Effector memory CD4-positive, alpha-beta T cell (primary cell): ENCODE results near the gene SOX18.

Source experiments
- DNase-seq, 3 donors: peaks; one replicate each; pipeline ENCODE4 v3.0.0-alpha.2; 2020
- H3K27ac ChIP-seq: 2 replicates; pipeline ENCODE4 v1.7.0; 2013; ENCODE audit warnings: mild to moderate bottlenecking, low read length, moderate library complexity; ENCODE audit not compliant: insufficient read depth, poor library complexity, severe bottlenecking
- H3K27me3 ChIP-seq: replicated peaks from 2 replicates; pipeline ENCODE4 v1.7.0; 2013; ENCODE audit warnings: mild to moderate bottlenecking, low read length; ENCODE audit not compliant: insufficient read depth, control insufficient read depth, poor library complexity, severe bottlenecking
- H3K36me3 ChIP-seq: 2 replicates; pipeline ENCODE4 v1.7.0; 2013; ENCODE audit warnings: mild to moderate bottlenecking, low read length, moderate library complexity; ENCODE audit not compliant: control insufficient read depth, insufficient read depth
- H3K4me1 ChIP-seq: 2 replicates; pipeline ENCODE4 v1.7.0; 2013; ENCODE audit warnings: low read length, mild to moderate bottlenecking; ENCODE audit not compliant: control insufficient read depth, insufficient read depth, poor library complexity, severe bottlenecking
- H3K4me3 ChIP-seq: 2 replicates; pipeline ENCODE4 v1.7.0; 2013; ENCODE audit warnings: low read length, low read depth, mild to moderate bottlenecking; ENCODE audit not compliant: insufficient read depth, poor library complexity, severe bottlenecking
- H3K9me3 ChIP-seq: 2 replicates; pipeline ENCODE4 v1.7.0; 2013; ENCODE audit warnings: mild to moderate bottlenecking, low read length, moderate library complexity; ENCODE audit not compliant: control insufficient read depth

The SOX18 gene

DNA sequence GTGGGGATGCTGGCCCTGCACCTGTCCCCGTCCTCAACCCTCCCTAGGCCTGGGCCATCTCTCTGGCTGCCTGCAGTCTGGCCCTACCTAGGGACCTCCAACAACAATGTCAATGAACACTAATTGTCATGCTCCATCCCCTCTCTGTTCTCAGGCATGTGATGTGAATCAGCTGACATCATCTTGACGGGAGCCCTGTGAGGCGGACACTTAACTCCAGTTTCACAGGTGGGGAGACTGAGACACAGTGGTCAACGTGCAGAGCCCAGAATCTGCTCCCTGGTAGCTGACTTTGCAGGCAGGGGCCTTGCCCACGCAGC lies 12.8 kb upstream of the SOX18 start:
- no peak overlapping the region for H3K4me3 ChIP-seq
- peaks cover 50% of the 10 kb centered on the region for H3K4me1 ChIP-seq
- H3K27ac ChIP-seq, result peak overlapping the region; percentile 51
- H3K27me3 ChIP-seq, result no peaks in the 10 kb centered on the region
- no peaks in the 10 kb centered on the region for H3K9me3 ChIP-seq
- DNase-seq, result no peak
- no peaks in the 10 kb centered on the region for H3K36me3 ChIP-seq

DNA sequence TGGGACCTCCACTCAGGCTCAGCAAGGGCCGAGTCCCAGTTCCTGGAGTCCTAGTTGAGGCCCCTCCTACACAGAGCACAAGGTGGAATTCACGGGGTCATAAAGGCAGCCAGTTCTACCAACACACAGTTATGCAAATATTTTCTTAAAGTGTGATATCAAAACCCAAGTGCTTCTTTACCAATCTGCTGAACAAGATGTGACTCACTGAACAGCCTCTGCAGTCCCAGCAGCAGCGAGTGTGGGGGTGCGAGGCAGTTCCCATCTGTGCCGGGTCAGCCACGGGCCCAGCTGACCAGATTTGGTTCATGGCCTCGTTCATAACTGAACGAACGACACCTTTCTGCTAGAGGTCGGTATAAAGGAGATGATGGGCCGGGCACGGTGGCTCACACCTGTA lies 9.1 kb upstream of the SOX18 start:
- Histone ChIP-seq H3K27ac (no peak overlapping the region), H3K9me3 (no peaks in the 10 kb centered on the region), H3K36me3 (no peaks in the 10 kb centered on the region), H3K27me3 (peaks cover 4% of the 10 kb centered on the region), H3K4me3 (no peak overlapping the region), H3K4me1 (peaks cover 21% of the 10 kb centered on the region)
- DNase-seq, result no peak

DNA sequence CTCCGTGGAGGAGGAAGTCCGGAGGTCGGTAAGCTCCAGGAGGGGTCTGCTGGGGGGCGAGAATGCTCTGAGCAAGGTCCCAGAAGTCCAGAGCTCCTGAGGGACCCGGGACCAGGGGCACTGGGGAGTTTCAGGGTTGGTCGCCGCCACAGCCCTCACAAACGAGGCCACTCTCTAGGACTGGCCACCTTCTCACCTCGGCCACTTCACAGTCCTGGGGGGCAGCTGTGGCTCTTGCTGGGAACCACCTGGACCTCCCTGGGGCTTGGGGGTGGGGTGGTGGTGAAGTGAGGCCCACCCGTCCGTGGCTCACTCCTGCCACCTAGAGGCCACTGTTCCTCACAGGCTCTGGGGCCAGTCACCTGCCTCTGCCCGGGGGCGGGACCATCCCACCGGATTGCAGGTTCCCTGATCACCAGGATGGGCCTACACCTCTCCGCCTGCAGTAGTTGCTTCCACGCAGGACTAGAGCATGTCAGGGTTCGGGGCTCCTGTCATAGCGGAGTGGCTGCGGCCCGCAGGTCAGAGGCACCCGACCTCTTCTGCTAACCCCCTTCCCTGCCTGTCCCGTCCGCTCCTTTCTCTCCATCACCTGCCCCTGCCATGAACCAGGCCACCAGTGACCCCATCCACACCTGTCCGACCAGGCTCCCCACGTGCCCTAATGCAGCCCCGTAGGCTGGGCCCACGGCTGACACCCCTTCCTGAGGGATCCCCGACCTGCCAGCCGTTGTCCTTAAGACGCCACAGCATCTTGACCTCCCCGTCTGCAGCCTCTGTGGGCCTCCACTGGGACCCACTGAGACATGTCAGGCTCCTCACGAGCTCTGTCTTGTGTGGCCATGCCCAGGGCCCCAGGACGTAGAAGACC lies 8.4 kb upstream of the SOX18 start:
- no peaks in the 10 kb centered on the region for H3K36me3 ChIP-seq
- H3K9me3 ChIP-seq, result no peaks in the 10 kb centered on the region
- peaks cover 4% of the 10 kb centered on the region for H3K27me3 ChIP-seq
- peaks cover 16% of the 10 kb centered on the region for H3K4me1 ChIP-seq
- peak overlapping the region; percentile 24 for H3K4me3 ChIP-seq
- no peak overlapping the region for H3K27ac ChIP-seq
- DNase-seq, result peak; percentile 44 to 62 (median 58)

DNA sequence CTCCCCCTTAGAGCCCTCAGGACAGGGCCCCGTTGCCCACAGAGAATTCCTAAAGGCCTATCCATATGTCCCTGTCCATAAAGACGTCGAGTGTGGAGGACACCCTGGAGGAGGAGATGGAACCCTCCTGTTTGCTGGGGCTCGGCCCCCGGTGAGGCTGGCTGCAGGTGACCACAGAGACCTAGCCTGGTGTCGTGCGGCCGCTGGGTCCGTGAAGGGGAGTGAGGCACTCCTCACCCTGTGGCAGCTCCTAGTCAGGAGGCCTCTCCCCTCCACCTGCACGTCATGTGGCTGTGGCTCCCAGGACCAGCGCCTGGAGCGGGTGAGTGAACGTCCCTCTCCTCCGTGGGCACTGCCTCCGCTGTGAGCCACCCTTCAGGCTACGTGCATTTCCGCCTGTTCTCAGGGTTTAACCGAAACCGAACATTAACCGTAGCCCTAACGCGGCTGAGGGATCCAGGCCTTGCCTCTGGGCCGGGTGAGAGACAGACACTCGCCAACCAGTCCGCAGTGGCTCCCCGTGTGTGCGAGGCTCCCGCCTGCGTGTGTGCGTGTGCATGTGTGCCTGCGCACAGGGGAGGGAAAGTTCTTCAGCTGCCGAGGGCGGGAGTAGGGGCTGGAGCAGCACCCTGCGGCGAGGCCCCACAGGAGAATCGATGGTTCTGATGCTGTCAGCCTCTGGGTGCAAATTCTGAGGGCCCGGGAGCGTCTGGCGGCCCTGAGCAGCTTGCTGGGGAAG lies 7.6 kb upstream of the SOX18 start:
- no peaks in the 10 kb centered on the region for H3K9me3 ChIP-seq
- H3K27me3 ChIP-seq, result peaks cover 10% of the 10 kb centered on the region
- H3K4me3 ChIP-seq, result peak overlapping the region; percentile 24
- H3K4me1 ChIP-seq, result peaks cover 13% of the 10 kb centered on the region
- no peak overlapping the region for H3K27ac ChIP-seq
- no peaks in the 10 kb centered on the region for H3K36me3 ChIP-seq
- no peak for DNase-seq

DNA sequence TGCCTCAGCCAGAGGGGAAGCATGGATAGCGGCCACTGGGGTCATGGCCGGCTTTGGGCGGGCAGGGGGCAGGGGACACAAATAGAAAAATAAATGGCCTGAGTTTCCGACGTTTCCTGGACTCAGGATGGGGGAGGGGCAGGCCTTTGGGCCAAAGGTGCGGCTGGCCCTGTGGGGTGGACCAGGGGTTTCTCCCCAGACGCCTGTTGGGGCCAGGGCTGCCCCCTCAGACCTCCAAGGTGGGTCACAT lies 7.1 kb upstream of the SOX18 start:
- Histone ChIP-seq H3K4me3 (no peak overlapping the region), H3K27me3 (peaks cover 13% of the 10 kb centered on the region), H3K27ac (no peak overlapping the region), H3K36me3 (no peaks in the 10 kb centered on the region), H3K4me1 (peaks cover 13% of the 10 kb centered on the region), H3K9me3 (no peaks in the 10 kb centered on the region)
- no peak for DNase-seq

DNA sequence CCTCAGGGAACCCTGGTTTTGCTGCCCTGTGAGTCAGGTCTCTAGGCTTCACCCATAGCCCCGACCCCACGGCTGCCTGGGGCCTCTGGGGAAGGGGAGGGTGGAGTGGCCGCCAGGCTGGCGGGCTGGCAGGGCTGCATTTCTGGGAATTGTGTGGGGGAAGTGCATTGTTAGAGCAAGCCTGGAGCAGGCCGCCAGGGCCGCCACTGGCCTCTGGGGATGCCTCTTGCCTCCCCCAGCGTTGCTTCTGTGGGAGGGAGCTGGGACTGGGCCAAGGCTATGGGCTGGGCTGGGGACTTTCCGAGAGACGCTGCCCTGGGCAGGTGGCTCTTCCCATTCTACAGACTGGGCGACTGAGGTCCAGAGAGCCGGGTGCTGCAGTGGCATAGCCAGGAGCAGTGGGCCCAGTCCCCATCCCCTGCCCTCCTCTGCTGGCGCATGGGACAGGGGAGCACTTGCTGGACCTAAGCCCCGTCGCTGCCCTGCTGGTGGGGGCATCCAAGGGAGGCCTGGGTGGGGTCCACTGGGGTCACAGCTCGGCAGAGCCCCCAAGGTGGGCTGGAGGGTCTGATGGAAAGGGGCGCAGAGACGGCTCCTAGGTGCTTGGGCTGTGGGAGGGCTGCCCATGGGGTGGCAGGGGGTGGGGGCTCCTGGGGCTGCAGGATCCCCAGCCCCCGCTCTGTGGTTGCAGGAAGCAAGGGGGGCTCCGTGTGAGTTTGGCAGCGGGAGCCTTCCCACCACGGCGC lies 6.6 kb upstream of the SOX18 start:
- peaks cover 18% of the 10 kb centered on the region for H3K27me3 ChIP-seq
- peaks cover 13% of the 10 kb centered on the region for H3K4me1 ChIP-seq
- H3K9me3 ChIP-seq, result no peaks in the 10 kb centered on the region
- no peaks in the 10 kb centered on the region for H3K36me3 ChIP-seq
- DNase-seq, result no peak
- no peak overlapping the region for H3K4me3 ChIP-seq
- H3K27ac ChIP-seq, result no peak overlapping the region

DNA sequence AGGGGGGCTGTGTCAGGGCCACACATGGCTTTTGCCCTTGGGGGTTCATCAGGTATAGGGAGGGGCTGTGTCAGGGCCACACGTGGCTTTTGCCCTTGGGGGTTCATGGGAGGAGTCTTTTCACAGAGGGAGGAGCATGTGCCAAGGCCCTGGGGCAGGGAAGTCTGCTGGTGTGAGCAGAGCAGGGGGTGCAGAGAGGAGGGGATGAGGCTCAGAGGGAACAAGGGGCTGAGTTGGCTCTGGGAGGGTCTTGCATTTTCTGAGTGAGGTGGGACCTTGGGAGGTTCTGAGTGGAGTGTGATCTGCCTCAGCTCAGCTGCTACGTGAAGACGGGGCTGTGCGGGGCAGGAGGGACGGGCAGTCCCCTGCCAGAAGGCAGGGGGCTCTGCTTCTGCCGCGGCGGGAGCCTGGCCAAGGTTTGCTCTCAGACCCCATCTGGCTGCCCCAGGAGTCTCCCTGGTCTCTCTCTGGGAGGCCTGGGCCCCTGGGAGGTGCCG lies 6.0 kb upstream of the SOX18 start:
- no peak for DNase-seq
- Histone ChIP-seq H3K27ac (no peak overlapping the region), H3K27me3 (peaks cover 24% of the 10 kb centered on the region), H3K4me1 (peaks cover 13% of the 10 kb centered on the region), H3K4me3 (no peak overlapping the region), H3K9me3 (no peaks in the 10 kb centered on the region), H3K36me3 (no peaks in the 10 kb centered on the region)

DNA sequence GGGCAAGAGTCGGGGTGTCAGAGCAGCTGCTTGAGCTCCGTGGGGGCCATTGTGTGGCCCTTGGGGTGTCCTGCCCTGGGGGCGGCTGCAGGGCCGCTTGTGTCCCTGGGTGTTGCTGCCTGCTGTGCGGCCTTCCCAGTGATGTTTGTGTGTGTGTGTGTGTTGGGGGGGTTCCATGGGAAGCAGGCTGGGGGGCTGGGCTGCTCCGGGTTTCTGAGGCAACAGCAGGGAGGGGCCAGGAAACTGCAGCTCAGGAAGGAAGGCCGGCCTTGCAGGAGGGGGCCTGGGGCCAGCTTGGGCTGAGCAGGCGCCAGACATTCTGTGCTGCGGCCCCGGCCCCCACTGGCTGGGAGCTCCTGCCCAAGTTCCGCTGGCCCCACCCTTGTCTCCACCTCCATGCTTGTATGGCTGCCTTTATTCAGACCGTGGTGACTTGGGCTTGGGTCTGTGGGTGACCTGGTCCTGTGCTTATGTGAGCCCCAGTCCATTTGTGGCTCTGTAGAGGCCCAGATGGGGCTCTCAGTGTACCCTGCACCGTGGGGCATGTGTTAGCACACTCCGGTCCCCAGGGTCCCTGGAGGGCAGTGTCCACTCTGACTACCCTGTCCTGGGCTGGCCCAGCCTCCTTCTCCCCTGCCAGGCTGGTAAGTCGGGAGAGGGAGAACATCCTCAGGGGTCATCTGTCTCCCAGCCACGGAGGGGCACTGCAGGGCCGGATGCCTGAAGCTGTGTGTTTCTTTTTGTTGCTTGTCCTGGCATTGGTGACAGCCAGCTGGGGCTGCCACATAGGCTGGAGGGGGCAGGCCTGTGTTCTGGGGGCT lies 4.6 kb upstream of the SOX18 start:
- H3K27me3 ChIP-seq, result peaks cover 32% of the 10 kb centered on the region
- no peak overlapping the region for H3K4me3 ChIP-seq
- no peak overlapping the region for H3K27ac ChIP-seq
- H3K36me3 ChIP-seq, result no peaks in the 10 kb centered on the region
- H3K4me1 ChIP-seq, result peaks cover 17% of the 10 kb centered on the region
- no peaks in the 10 kb centered on the region for H3K9me3 ChIP-seq
- no peak for DNase-seq

DNA sequence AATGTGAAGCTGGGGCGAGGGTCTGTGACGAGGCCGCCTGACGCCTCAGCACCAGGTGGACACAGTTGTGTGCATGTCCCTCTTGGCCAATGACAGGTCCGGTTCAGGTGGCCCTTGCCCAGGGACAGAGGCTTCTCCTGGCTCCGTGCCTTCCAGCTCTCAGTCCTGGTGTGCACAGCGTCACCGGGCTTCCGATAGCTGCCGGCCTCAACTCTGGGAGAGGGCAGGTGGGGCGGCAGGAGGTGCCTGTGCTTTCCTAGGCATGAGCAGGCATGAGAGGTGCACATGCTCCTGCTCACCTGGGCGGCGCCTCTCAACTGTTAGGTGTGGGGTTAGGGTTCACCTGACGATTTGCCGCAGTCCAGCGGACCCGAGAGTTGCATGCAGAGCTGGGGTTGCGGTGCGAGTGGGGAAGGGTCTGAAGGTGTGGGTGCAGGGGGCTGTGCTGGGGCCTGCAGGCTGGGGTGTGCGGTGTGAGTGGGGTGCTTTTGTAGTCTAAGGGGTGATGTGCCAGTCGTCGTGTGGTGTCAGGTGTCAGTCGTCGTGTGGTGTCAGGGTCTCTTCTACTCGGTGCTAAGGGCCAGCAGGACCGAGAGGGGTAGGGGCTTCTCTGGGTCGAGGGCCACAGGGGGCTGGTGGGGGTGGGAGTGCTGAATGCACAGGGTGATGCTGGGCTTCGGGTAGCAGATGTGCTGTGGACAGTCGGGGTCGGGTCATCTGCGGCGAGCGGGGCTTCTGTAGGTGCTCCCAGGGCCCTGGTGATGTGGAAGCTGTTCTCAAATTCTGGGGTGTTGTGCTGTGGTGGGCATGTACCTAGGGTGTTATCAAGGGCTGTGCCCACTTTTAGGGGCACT lies 3.8 kb upstream of the SOX18 start:
- no peaks in the 10 kb centered on the region for H3K36me3 ChIP-seq
- peaks cover 23% of the 10 kb centered on the region for H3K4me1 ChIP-seq
- H3K27me3 ChIP-seq, result peaks cover 32% of the 10 kb centered on the region
- DNase-seq, result no peak
- H3K4me3 ChIP-seq, result no peak overlapping the region
- H3K27ac ChIP-seq, result no peak overlapping the region
- no peaks in the 10 kb centered on the region for H3K9me3 ChIP-seq
